Fibroblast of lung (primary cell): ENCODE results near the gene DNM3. TPM values are rescaled to one million over a fixed set of nuclear protein-coding genes. Genes with fewer than 3 reads are reported as not detected.

Source experiments
- DNase-seq, 2 donors: peaks; one replicate each; pipeline versions ENCODE4 v3.0.0 to v3.0.0-alpha.2; 2010; ENCODE audit warnings: low read depth in 2 of 2
- H2AFZ ChIP-seq: 2 replicates; pipeline ENCODE4 v1.5.1; 2012; ENCODE audit warnings: low read length, control low read depth, inconsistent platforms
- H3K27ac ChIP-seq: 2 replicates; pipeline ENCODE4 v1.5.1; 2011; ENCODE audit warnings: low read length, control low read depth; ENCODE audit not compliant: insufficient read depth
- H3K27me3 ChIP-seq: 2 replicates; pipeline ENCODE4 v1.5.1; 2011; ENCODE audit warnings: mild to moderate bottlenecking, low read length; ENCODE audit not compliant: control insufficient read depth, insufficient read depth
- H3K36me3 ChIP-seq: 2 replicates; pipeline ENCODE4 v1.5.1; 2011; ENCODE audit warnings: low read length; ENCODE audit not compliant: control insufficient read depth, insufficient read depth
- H3K4me1 ChIP-seq: 2 replicates; pipeline ENCODE4 v1.5.1; 2011; ENCODE audit warnings: low read length; ENCODE audit not compliant: control insufficient read depth, insufficient read depth; ENCODE audit errors: extremely low read depth
- H3K4me2 ChIP-seq: 2 replicates; pipeline ENCODE4 v1.5.1; 2011; ENCODE audit warnings: low read length, control low read depth; ENCODE audit not compliant: insufficient read depth; ENCODE audit errors: extremely low read depth
- H3K4me3 ChIP-seq, 4 experiments: fragments of 200-600 bp in 1 of 4; sonication (generic) in 1 of 4; replicated peaks in 1 of 4; 2 replicates each; pipeline ENCODE4 v1.5.1; 2011 to 2016; ENCODE audit warnings: low read length in 4 of 4, low read depth in 3 of 4, mild to moderate bottlenecking in 3 of 4, control low read depth in 2 of 4, inconsistent platforms in 1 of 4, mixed read lengths in 1 of 4; ENCODE audit not compliant: insufficient read depth in 1 of 4; ENCODE audit errors: control extremely low read depth in 1 of 4
- H3K79me2 ChIP-seq: 2 replicates; pipeline ENCODE4 v1.5.1; 2012; ENCODE audit warnings: mild to moderate bottlenecking, low read length, inconsistent platforms; ENCODE audit not compliant: control insufficient read depth, insufficient read depth
- H3K9ac ChIP-seq: 2 replicates; pipeline ENCODE4 v1.5.1; 2011; ENCODE audit warnings: mild to moderate bottlenecking, low read length, control low read depth; ENCODE audit not compliant: insufficient read depth
- H3K9me3 ChIP-seq: 2 replicates; pipeline ENCODE4 v1.5.1; 2012; ENCODE audit warnings: low read depth, low read length; ENCODE audit not compliant: control insufficient read depth, insufficient read depth
- H4K20me1 ChIP-seq: 2 replicates; pipeline ENCODE4 v1.5.1; 2011; ENCODE audit warnings: low read length; ENCODE audit not compliant: control insufficient read depth, insufficient read depth; ENCODE audit errors: extremely low read depth
- CTCF ChIP-seq, 2 donors: IDR thresholded peaks in 1 of 2; conservative IDR thresholded peaks in 1 of 2; 1 replicate in 1 of 2; 2 replicates in 1 of 2; pipeline ENCODE4 v1.5.1; 2011 to 2012; ENCODE audit warnings: low read length in 2 of 2, control low read depth in 1 of 2, inconsistent platforms in 1 of 2, low read depth in 1 of 2, mild to moderate bottlenecking in 1 of 2
- EZH2 ChIP-seq: IDR thresholded peaks from 2 replicates; pipeline ENCODE4 v1.5.1; 2012; ENCODE audit warnings: low read length, control low read depth, mild to moderate bottlenecking; ENCODE audit errors: missing control alignments
- polyA plus RNA-seq, 2 donors: library from polyadenylated mRNA; depleted of rRNA in 1 of 2; stranded (reverse) in 1 of 2; unstranded in 1 of 2; fragments of >200 nt; gene quantifications; 2 replicates each; pipeline ENCODE4 v1.2.1, GENCODE V29; 2011 to 2012; ENCODE audit warnings: missing spikeins in 1 of 2
- total RNA-seq: library from RNA; depleted of rRNA; stranded (reverse); fragments of >200 nt; gene quantifications from 2 replicates; pipeline ENCODE4 v1.2.1, GENCODE V29; 2014

Gene DNM3
- total and polyA plus RNA-seq, 2 donors (not counting 1 experiment from before 2014, with no cell fraction given) = 1.6 to 3.6 TPM

GRCh38 chr1:171934664-171935063 lies 93.4 kb downstream of the DNM3 start:
- H4K20me1 ChIP-seq = no peaks in the 10 kb centered on the region
- H3K27ac ChIP-seq = no peak overlapping the region
- H3K4me2 ChIP-seq = no peak overlapping the region
- H3K36me3 ChIP-seq = no peaks in the 10 kb centered on the region
- TF ChIP-seq CTCF (conservative IDR thresholded peaks at IDR 0.05 in 1 of 2, IDR thresholded peaks at IDR 0.05 in 1 of 2; ENCODE audit: low read depth in 1 of 2, low read length in 2 of 2) = no peak
- TF ChIP-seq EZH2 = no peak
- H3K79me2 ChIP-seq = no peaks in the 10 kb centered on the region
- H3K9ac ChIP-seq = no peak overlapping the region
- no peak overlapping the region for H3K4me3 ChIP-seq
- H3K9me3 ChIP-seq = no peaks in the 10 kb centered on the region
- H3K27me3 ChIP-seq = no peaks in the 10 kb centered on the region
- no peak for DNase-seq
- H2AFZ ChIP-seq = no peak overlapping the region
- H3K4me1 ChIP-seq = no peaks in the 10 kb centered on the region

- no peak overlapping the region for H3K4me3 ChIP-seq
- no peaks in the 10 kb centered on the region for H4K20me1 ChIP-seq
- H3K27ac ChIP-seq = no peak overlapping the region
- no peak overlapping the region for H2AFZ ChIP-seq
- H3K4me2 ChIP-seq = no peak overlapping the region
- no peaks in the 10 kb centered on the region for H3K9me3 ChIP-seq
- no peaks in the 10 kb centered on the region for H3K79me2 ChIP-seq
- no peaks in the 10 kb centered on the region for H3K4me1 ChIP-seq
- no peak overlapping the region for H3K9ac ChIP-seq
- no peaks in the 10 kb centered on the region for H3K27me3 ChIP-seq
- no peak for DNase-seq
- H3K36me3 ChIP-seq = no peaks in the 10 kb centered on the region
- TF ChIP-seq CTCF (conservative IDR thresholded peaks at IDR 0.05 in 1 of 2, IDR thresholded peaks at IDR 0.05 in 1 of 2; ENCODE audit: low read depth in 1 of 2, low read length in 2 of 2) (no peak), EZH2 (no peak)
These were observed 93.8 kb downstream of the DNM3 start for GRCh38 chr1:171935086-171935485.

- no peak overlapping the region for H3K4me3 ChIP-seq
- no peak overlapping the region for H3K27ac ChIP-seq
- no peaks in the 10 kb centered on the region for H3K4me1 ChIP-seq
- no peaks in the 10 kb centered on the region for H3K27me3 ChIP-seq
- TF ChIP-seq CTCF (conservative IDR thresholded peaks at IDR 0.05 in 1 of 2, IDR thresholded peaks at IDR 0.05 in 1 of 2; ENCODE audit: low read depth in 1 of 2, low read length in 2 of 2) = no peak
- no peak for TF ChIP-seq EZH2
- no peaks in the 10 kb centered on the region for H3K36me3 ChIP-seq
- no peak for DNase-seq
- H3K4me2 ChIP-seq = no peak overlapping the region
- H3K9me3 ChIP-seq = no peaks in the 10 kb centered on the region
- no peaks in the 10 kb centered on the region for H3K79me2 ChIP-seq
- no peak overlapping the region for H2AFZ ChIP-seq
- H3K9ac ChIP-seq = no peak overlapping the region
- H4K20me1 ChIP-seq = no peaks in the 10 kb centered on the region
These were observed 94.4 kb downstream of the DNM3 start for GRCh38 chr1:171935664-171936063.
